Hepatocyte (in vitro differentiated cells): Measurements from ENCODE around the gene KDM4B.

Source experiments
- EZH2 ChIP-seq: fragments of 200-600 bp; sonication (generic); IDR thresholded peaks from 2 replicates; pipeline ENCODE4 v1.6.1; 2016; ENCODE audit warnings: antibody characterized with exemption, mild to moderate bottlenecking, borderline replicate concordance
- EZH2phosphoT487 ChIP-seq: fragments of 200-600 bp; sonication (generic); IDR thresholded peaks from one replicate; pipeline ENCODE4 v1.6.1; 2018; ENCODE audit warnings: antibody characterized with exemption, mild to moderate bottlenecking, low read depth, moderate library complexity; ENCODE audit not compliant: unreplicated experiment, severe bottlenecking
- TF ChIP-seq, protein P1 (sequence below): fragments of 200-600 bp; sonication (generic); IDR thresholded peaks from 2 replicates; pipeline ENCODE4 v1.5.1; 2016; ENCODE audit warnings: antibody characterized with exemption, mild to moderate bottlenecking; ENCODE audit not compliant: poor library complexity

DNA sequence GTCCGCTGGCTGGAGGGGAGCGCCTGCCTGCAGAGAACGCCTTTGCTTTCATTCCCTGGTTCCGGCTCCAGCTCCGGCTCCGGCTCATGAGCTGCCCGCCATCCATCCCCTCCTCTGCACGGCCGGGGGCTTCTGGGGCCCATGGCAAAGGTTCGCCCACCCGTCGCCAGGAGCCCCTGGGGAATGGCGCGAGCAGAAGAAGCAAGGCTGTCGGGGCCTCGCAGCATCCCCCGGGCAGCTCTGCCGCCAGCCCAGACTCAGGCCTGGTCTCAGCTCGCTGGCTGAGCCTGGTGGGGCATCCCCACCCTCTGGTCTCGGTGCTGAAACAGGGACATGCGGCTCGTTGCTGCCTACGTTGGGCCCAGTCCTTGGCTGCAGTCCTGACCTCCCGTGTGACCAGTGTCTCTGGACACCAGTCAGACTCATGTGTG, 96.8 kb downstream of the KDM4B start:
- TF ChIP-seq, protein P1, sequence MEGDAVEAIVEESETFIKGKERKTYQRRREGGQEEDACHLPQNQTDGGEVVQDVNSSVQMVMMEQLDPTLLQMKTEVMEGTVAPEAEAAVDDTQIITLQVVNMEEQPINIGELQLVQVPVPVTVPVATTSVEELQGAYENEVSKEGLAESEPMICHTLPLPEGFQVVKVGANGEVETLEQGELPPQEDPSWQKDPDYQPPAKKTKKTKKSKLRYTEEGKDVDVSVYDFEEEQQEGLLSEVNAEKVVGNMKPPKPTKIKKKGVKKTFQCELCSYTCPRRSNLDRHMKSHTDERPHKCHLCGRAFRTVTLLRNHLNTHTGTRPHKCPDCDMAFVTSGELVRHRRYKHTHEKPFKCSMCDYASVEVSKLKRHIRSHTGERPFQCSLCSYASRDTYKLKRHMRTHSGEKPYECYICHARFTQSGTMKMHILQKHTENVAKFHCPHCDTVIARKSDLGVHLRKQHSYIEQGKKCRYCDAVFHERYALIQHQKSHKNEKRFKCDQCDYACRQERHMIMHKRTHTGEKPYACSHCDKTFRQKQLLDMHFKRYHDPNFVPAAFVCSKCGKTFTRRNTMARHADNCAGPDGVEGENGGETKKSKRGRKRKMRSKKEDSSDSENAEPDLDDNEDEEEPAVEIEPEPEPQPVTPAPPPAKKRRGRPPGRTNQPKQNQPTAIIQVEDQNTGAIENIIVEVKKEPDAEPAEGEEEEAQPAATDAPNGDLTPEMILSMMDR = no peak
- no peak for TF ChIP-seq EZH2
- no peak for TF ChIP-seq EZH2phosphoT487
